A549 (cell line): ENCODE measurements around the gene CALN1.

Experiments
- EP300 ChIP-seq, 2 experiments: fragments of >200 bp; sonication (Bioruptor Twin); formaldehyde crosslinking; IDR thresholded peaks; 2 replicates in 1 of 2; 3 replicates in 1 of 2; pipeline ENCODE4 v1.6.1; 2016 to 2017
- POLR2A ChIP-seq: IDR thresholded peaks from 2 replicates; pipeline ENCODE4 v1.6.1; 2012; ENCODE audit warnings: mild to moderate bottlenecking, low read length
- RCOR1 ChIP-seq: fragments of 150-350 bp; IDR thresholded peaks from 2 replicates; pipeline ENCODE4 v1.6.1; 2014; ENCODE audit warnings: antibody characterized with exemption, low read length, low read depth
- TF ChIP-seq, protein P1 (sequence below): fragments of >200 bp; sonication (Bioruptor Twin); formaldehyde crosslinking; IDR thresholded peaks from 3 replicates; pipeline ENCODE4 v1.5.1; 2016
- TF ChIP-seq, protein P2 (sequence below): IDR thresholded peaks from 2 replicates; pipeline ENCODE4 v1.6.1; 2012
- TF ChIP-seq, protein P3 (sequence below): fragments of 200-600 bp; sonication (generic); IDR thresholded peaks from 2 replicates; pipeline ENCODE4 v1.6.1; 2016; ENCODE audit warnings: antibody characterized with exemption, mild to moderate bottlenecking, moderate library complexity
- TF ChIP-seq, protein P4 (sequence below): IDR thresholded peaks from 2 replicates; pipeline ENCODE4 v1.6.1; 2012

DNA sequence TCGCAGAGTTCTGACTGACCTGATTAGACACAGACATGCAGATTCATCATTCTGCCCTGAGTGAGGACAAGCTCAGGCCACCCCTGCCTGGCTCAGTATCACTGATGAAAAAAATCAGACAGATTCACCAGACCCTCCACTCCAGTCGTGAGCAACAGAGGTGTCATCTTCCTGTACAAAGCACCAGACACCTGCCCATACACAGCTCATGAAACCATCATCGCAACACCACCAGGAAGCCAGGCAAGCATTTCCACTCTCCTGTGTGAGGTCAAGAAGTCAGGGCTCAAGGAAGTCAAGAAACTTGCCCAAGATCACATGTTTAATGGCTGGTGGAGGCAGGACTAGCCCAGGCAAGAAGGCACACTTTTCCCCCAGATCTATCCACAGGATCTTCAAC lies 163.0 kb downstream of the CALN1 start:
- TF ChIP-seq, protein P1, sequence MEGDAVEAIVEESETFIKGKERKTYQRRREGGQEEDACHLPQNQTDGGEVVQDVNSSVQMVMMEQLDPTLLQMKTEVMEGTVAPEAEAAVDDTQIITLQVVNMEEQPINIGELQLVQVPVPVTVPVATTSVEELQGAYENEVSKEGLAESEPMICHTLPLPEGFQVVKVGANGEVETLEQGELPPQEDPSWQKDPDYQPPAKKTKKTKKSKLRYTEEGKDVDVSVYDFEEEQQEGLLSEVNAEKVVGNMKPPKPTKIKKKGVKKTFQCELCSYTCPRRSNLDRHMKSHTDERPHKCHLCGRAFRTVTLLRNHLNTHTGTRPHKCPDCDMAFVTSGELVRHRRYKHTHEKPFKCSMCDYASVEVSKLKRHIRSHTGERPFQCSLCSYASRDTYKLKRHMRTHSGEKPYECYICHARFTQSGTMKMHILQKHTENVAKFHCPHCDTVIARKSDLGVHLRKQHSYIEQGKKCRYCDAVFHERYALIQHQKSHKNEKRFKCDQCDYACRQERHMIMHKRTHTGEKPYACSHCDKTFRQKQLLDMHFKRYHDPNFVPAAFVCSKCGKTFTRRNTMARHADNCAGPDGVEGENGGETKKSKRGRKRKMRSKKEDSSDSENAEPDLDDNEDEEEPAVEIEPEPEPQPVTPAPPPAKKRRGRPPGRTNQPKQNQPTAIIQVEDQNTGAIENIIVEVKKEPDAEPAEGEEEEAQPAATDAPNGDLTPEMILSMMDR = no peak
- no peak for TF ChIP-seq EP300 (IDR thresholded peaks at IDR 0.05)
- no peak for TF ChIP-seq RCOR1
- TF ChIP-seq, protein P2, sequence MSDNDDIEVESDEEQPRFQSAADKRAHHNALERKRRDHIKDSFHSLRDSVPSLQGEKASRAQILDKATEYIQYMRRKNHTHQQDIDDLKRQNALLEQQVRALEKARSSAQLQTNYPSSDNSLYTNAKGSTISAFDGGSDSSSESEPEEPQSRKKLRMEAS = no peak
- TF ChIP-seq POLR2A = no peak
- TF ChIP-seq, protein P3, sequence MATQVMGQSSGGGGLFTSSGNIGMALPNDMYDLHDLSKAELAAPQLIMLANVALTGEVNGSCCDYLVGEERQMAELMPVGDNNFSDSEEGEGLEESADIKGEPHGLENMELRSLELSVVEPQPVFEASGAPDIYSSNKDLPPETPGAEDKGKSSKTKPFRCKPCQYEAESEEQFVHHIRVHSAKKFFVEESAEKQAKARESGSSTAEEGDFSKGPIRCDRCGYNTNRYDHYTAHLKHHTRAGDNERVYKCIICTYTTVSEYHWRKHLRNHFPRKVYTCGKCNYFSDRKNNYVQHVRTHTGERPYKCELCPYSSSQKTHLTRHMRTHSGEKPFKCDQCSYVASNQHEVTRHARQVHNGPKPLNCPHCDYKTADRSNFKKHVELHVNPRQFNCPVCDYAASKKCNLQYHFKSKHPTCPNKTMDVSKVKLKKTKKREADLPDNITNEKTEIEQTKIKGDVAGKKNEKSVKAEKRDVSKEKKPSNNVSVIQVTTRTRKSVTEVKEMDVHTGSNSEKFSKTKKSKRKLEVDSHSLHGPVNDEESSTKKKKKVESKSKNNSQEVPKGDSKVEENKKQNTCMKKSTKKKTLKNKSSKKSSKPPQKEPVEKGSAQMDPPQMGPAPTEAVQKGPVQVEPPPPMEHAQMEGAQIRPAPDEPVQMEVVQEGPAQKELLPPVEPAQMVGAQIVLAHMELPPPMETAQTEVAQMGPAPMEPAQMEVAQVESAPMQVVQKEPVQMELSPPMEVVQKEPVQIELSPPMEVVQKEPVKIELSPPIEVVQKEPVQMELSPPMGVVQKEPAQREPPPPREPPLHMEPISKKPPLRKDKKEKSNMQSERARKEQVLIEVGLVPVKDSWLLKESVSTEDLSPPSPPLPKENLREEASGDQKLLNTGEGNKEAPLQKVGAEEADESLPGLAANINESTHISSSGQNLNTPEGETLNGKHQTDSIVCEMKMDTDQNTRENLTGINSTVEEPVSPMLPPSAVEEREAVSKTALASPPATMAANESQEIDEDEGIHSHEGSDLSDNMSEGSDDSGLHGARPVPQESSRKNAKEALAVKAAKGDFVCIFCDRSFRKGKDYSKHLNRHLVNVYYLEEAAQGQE = no peak
- TF ChIP-seq, protein P4, sequence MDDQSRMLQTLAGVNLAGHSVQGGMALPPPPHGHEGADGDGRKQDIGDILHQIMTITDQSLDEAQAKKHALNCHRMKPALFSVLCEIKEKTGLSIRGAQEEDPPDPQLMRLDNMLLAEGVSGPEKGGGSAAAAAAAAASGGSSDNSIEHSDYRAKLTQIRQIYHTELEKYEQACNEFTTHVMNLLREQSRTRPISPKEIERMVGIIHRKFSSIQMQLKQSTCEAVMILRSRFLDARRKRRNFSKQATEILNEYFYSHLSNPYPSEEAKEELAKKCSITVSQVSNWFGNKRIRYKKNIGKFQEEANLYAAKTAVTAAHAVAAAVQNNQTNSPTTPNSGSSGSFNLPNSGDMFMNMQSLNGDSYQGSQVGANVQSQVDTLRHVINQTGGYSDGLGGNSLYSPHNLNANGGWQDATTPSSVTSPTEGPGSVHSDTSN = no peak
